A673 (cell line): ENCODE measurements around the gene IGFBP2.

Experiments used
- CTCF ChIP-seq: fragments of 300-800, 200-600 bp; sonication (generic); conservative IDR thresholded peaks from 2 replicates; pipeline ENCODE4 v1.5.1; 2017; ENCODE audit warnings: low read depth, mild to moderate bottlenecking, antibody characterized with exemption, low read length, moderate library complexity, mixed read lengths
- EZH2 ChIP-seq: fragments of 200-600 bp; sonication (generic); IDR thresholded peaks from 2 replicates; pipeline ENCODE4 v1.6.1; 2017; ENCODE audit warnings: borderline replicate concordance, low read depth, mild to moderate bottlenecking, mixed read lengths, antibody characterized with exemption, low read length; ENCODE audit not compliant: poor library complexity, severe bottlenecking

GRCh38 chr2:216688731-216689340, 55.6 kb downstream of the IGFBP2 start:
- TF ChIP-seq CTCF: no peak
- no peak for TF ChIP-seq EZH2
